ENCODE data around the gene TNFRSF1A.

TNFRSF1A gene

GRCh38 chr12:6358881-6359280 is 17.0 kb upstream of the TNFRSF1A start:
- H3K27me3 ChIP-seq: no peaks in the 10 kb centered on the region

DNA sequence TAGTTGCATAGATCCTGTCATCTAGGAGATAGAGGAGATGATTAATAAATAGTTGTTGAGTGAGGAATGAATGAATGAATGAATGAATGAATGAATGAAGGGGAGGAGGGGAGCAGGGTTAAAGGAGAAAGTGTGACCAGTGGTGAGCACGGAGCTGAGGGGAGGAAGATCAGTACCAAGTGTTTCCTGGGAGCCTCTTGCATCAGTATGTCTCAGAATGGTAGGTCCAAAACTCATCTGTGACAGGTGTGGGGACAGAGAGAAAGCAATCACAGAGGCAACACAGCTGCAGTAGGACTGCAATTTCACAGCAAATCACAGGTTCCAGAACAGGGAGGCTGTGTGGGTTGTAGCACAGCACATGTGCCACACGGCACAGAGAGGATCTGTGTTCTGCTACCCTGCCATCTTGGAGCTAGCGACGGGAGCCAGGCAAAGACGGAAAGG is 14.5 kb upstream of the TNFRSF1A start:
- H3K27me3 ChIP-seq: no peaks in the 10 kb centered on the region
- no peaks in the 10 kb centered on the region for H3K9me3 ChIP-seq
- H3K4me1 ChIP-seq (ENCODE audit: control insufficient read depth in 1 of 2, insufficient read depth in 1 of 2, low read depth in 1 of 2, low read length in 1 of 2): peaks cover 58 to 65% of the 10 kb centered on the region in 2 experiments
- H3K27ac ChIP-seq: peak overlapping the region; percentile 80
- H3K4me3 ChIP-seq (ENCODE audit: low read depth in 1 of 2, low read length in 1 of 2): peak overlapping the region in 1 of 2 experiments; percentile 15
- no peaks in the 10 kb centered on the region for H3K36me3 ChIP-seq
- no peak for TF ChIP-seq CTCF (IDR thresholded peaks at IDR 0.05)

More at GRCh38 chr12:6358881-6359280, 17.0 kb upstream of the TNFRSF1A start:
- no peak for TF ChIP-seq CTCF (IDR thresholded peaks at IDR 0.05)
- Histone ChIP-seq H3K4me1 (ENCODE audit: control insufficient read depth in 1 of 2, insufficient read depth in 1 of 2, low read depth in 1 of 2, low read length in 1 of 2) (peaks cover 46 to 52% of the 10 kb centered on the region in 2 experiments), H3K36me3 (no peaks in the 10 kb centered on the region), H3K9me3 (no peaks in the 10 kb centered on the region), H3K4me3 (ENCODE audit: low read depth in 1 of 2, low read length in 1 of 2) (peak overlapping the region in 1 of 2 experiments; percentile 16), H3K27ac (peak overlapping the region; percentile 71)

DNA sequence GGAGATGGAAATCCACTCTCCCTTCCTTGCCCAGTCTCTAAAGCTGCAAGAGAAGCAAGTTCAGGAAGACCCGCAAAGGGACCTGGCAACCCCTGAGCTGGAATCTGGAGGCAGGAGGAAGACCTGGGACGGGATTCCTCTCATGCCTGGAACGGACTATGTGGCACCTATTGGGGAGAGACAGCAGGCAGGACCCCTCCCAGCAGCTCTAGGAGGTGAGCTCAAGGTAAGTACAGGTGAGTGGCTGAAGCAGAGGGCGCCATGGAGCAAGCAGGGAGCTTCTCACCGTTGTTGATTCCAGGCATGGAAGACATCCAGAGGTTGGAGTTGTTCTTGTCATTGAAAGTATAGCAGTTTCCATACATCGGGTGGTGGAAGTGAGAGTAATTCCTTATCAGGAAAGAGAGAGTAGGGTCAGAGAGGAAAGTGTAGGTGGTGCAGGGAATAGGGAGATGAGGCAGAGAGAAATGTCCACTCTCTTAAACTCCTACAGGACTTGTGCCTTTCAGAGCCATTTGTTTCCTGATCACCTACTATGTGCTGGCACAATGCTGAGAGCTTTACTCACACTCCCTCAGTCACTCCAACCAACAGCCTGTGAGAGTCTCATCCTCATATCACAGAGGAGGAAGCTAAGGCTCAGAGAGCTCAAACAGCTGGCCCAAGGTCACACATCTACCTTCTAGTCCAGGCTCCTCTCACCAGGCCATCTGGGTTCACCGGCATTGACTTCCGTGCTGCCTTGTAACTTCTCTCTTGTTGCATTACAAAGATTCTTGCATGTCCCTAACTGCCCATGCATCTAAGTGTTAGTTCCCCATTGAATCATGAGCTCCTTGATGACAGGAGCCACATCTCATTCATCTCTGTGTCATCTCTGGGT is 13.9 kb upstream of the TNFRSF1A start:
- Histone ChIP-seq H3K27ac (peak overlapping the region; percentile 80), H3K4me1 (ENCODE audit: control insufficient read depth in 1 of 2, insufficient read depth in 1 of 2, low read depth in 1 of 2, low read length in 1 of 2) (peaks cover 62 to 72% of the 10 kb centered on the region in 2 experiments), H3K4me3 (ENCODE audit: low read depth in 1 of 2, low read length in 1 of 2) (peak overlapping the region in 1 of 2 experiments; percentile 15), H3K9me3 (no peaks in the 10 kb centered on the region), H3K27me3 (no peaks in the 10 kb centered on the region), H3K36me3 (no peaks in the 10 kb centered on the region)
- TF ChIP-seq CTCF (IDR thresholded peaks at IDR 0.05): no peak

GRCh38 chr12:6354495-6355393 is 12.9 kb upstream of the TNFRSF1A start:
- Histone ChIP-seq H3K27me3 (no peaks in the 10 kb centered on the region), H3K9me3 (no peaks in the 10 kb centered on the region), H3K4me1 (ENCODE audit: control insufficient read depth in 1 of 2, insufficient read depth in 1 of 2, low read depth in 1 of 2, low read length in 1 of 2) (peaks cover 62 to 66% of the 10 kb centered on the region in 2 experiments), H3K4me3 (ENCODE audit: low read depth in 1 of 2, low read length in 1 of 2) (no peak overlapping the region), H3K27ac (peak overlapping the region; percentile 80), H3K36me3 (no peaks in the 10 kb centered on the region)
- no peak for TF ChIP-seq CTCF (IDR thresholded peaks at IDR 0.05)
